ENCODE results near the gene CEMIP. TPM values are rescaled to one million over a fixed set of nuclear protein-coding genes. Genes with fewer than 3 reads are reported as not detected.

Gene CEMIP
- total RNA-seq, 1 experiment from 2014 or later, result 3.5 TPM

DNA sequence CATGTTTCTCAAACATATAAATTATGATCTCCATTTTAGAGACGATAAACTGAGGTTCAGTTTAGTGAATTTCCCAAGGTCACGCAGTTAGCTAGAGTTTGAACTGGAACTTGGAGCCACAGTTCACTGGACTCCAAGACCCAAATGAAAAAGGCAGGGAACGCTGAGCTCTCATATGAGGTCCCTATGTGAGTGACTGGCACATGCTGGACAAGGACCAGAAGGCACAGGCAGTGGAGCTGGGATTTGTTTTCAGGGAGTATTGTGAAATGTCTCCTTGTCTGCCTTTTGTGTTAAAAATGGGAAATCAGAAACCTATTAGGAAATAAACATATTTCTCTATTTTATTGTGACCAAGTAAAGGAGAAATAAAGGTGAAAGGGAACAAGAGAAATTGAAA is 147.0 kb downstream of the CEMIP start:
- ChIA-PET RAD21 (ENCODE audit: low non-redundant PET in 1 of 2, low total read pairs in 2 of 2, uncharacterized antibody in 2 of 2, unreplicated experiment in 2 of 2) (no interaction called here), CTCF (no interaction called here), POLR2A (no interaction called here)
- H3K4me2 ChIP-seq (ENCODE audit: low read length), result no peak overlapping the region
- no peaks in the 10 kb centered on the region for H3K27me3 ChIP-seq (ENCODE audit: insufficient read depth, low read length)
- no TSS peak for BruUV-seq (replicated peaks)
- H3K4me1 ChIP-seq (ENCODE audit: control insufficient read depth in 1 of 2, insufficient read depth in 2 of 2, low read length in 2 of 2), result peaks cover 0 to 8% of the 10 kb centered on the region in 2 experiments; a peak in 1 of 4 replicates
- no peak for ATAC-seq
- H3K4me3 ChIP-seq (replicated peaks in 1 of 2; ENCODE audit: low read depth in 1 of 2, low read length in 2 of 2), result no peak overlapping the region
- H3K79me2 ChIP-seq (ENCODE audit: insufficient read depth, low read length), result no peaks in the 10 kb centered on the region
- H3K9me3 ChIP-seq (ENCODE audit: control insufficient read depth in 1 of 2, insufficient read depth in 1 of 2, low read depth in 1 of 2, low read length in 2 of 2), result no peaks in the 10 kb centered on the region
- H2AFZ ChIP-seq (ENCODE audit: low read depth, low read length, poor library complexity, severe bottlenecking), result no peak overlapping the region
- no peak overlapping the region for H3K27ac ChIP-seq (ENCODE audit: low read depth, low read length)
- H3K9ac ChIP-seq (ENCODE audit: low read length), result no peak overlapping the region
- H3K9me2 ChIP-seq (ENCODE audit: insufficient read depth), result no peaks in the 10 kb centered on the region
- H3K36me3 ChIP-seq (ENCODE audit: control insufficient read depth in 1 of 2, insufficient read depth in 2 of 2, low read length in 2 of 2), result no peaks in the 10 kb centered on the region; a peak in 1 of 4 replicates
- no peak for DNase-seq (ENCODE audit: low read depth, low spot score)
- no peak for TF ChIP-seq CEBPB (IDR thresholded peaks at IDR 0.05; ENCODE audit: low read depth)
- no peak for TF ChIP-seq SP1 (IDR thresholded peaks at IDR 0.05; ENCODE audit: low read depth)
- TF ChIP-seq, protein P1, sequence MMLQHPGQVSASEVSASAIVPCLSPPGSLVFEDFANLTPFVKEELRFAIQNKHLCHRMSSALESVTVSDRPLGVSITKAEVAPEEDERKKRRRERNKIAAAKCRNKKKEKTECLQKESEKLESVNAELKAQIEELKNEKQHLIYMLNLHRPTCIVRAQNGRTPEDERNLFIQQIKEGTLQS (IDR thresholded peaks at IDR 0.05), result no peak
- TF ChIP-seq, protein P2, sequence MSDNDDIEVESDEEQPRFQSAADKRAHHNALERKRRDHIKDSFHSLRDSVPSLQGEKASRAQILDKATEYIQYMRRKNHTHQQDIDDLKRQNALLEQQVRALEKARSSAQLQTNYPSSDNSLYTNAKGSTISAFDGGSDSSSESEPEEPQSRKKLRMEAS (IDR thresholded peaks at IDR 0.05), result no peak
- TF ChIP-seq EZH2phosphoT487 (IDR thresholded peaks at IDR 0.05; ENCODE audit: borderline replicate concordance), result no peak
- no peak for TF ChIP-seq POLR2A (IDR thresholded peaks at IDR 0.05; ENCODE audit: borderline replicate concordance, extremely low read depth, insufficient read depth, insufficient read length)
- no peak for TF ChIP-seq CBX3 (IDR thresholded peaks at IDR 0.05; ENCODE audit: low read depth)
- TF ChIP-seq EZH2 (IDR thresholded peaks at IDR 0.05), result no peak
- TF ChIP-seq YY1 (IDR thresholded peaks at IDR 0.05; ENCODE audit: extremely low read depth, insufficient replicate concordance, low read depth, low read length), result no peak
- no peak for TF ChIP-seq ELF1 (IDR thresholded peaks at IDR 0.05; ENCODE audit: borderline replicate concordance, low read depth)
- no peak for TF ChIP-seq ZFX (IDR thresholded peaks at IDR 0.05)
- TF ChIP-seq EGR1 (IDR thresholded peaks at IDR 0.05; ENCODE audit: low read depth), result no peak
- no peak for TF ChIP-seq CTCF (IDR thresholded peaks at IDR 0.05 in 2 of 3, conservative IDR thresholded peaks at IDR 0.05 in 1 of 3; ENCODE audit: borderline replicate concordance in 1 of 3, insufficient read depth in 1 of 3, low read depth in 2 of 3, low read length in 2 of 3)
- no peak for TF ChIP-seq SRF (IDR thresholded peaks at IDR 0.05; ENCODE audit: low read depth)
- no peak for TF ChIP-seq FOSL1 (IDR thresholded peaks at IDR 0.05; ENCODE audit: low read depth)
- TF ChIP-seq ZNF274 (IDR thresholded peaks at IDR 0.05; ENCODE audit: low read depth, low read length), result no peak
- no peak for TF ChIP-seq SIN3A (IDR thresholded peaks at IDR 0.05; ENCODE audit: low read depth)
- intact Hi-C loops (cut with micrococcal nuclease), result no loop called here
- H4K20me1 ChIP-seq (ENCODE audit: insufficient read depth), result no peaks in the 10 kb centered on the region

Data from HCT116 (cell line).